ENCODE data around the gene CNEP1R1. TPM values are rescaled to one million over a fixed set of nuclear protein-coding genes. Genes with fewer than 3 reads are reported as not detected.
A peak's percentile ranks its signal among the peaks of the same experiment; 100 is the strongest.

CNEP1R1 gene
- total RNA-seq, 1 donor: 27.1 TPM

DNA sequence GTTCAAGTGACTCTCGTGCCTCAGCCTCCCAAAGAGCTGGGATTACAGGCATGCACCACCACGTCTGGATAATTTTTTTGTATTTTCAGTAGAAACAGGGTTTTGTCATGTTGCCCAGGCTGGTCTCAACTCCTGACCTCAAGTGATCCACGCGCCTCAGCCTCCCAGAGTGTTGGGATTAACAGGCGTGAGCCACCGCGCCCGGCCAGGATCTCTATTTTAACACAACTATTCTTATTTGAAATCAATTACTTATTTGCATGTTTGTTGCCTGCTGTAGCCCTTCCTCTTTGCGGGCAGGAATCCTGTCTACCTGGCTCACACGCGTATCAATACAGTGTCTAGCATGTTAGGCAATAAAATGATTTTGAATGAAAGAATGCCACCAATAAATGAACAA is 818 bp upstream of the CNEP1R1 start:
- no peak for TF ChIP-seq CTCF (IDR thresholded peaks at IDR 0.05; ENCODE audit: extremely low read depth, low read depth, low read length)
- H3K27me3 ChIP-seq (ENCODE audit: insufficient read depth, low read length): peaks cover 4% of the 10 kb centered on the region
- H3K4me1 ChIP-seq (ENCODE audit: insufficient read depth, low read length): peaks cover 8% of the 10 kb centered on the region
- peaks cover 37% of the 10 kb centered on the region for H3K79me2 ChIP-seq (ENCODE audit: insufficient read depth, low read length)
- H3K4me3 ChIP-seq (ENCODE audit: insufficient read depth, low read length): peak overlapping the region; percentile 72
- no peaks in the 10 kb centered on the region for H4K20me1 ChIP-seq (ENCODE audit: insufficient read depth, low read length)
- no peak for DNase-seq (ENCODE audit: insufficient read length, low spot score, missing footprints)
- H3K36me3 ChIP-seq (ENCODE audit: insufficient read depth, low read length): peaks cover under 1% of the 10 kb centered on the region
- H3K9me3 ChIP-seq (ENCODE audit: low read depth, low read length): no peaks in the 10 kb centered on the region
- H3K27ac ChIP-seq (ENCODE audit: low read depth, low read length): no peak overlapping the region
- H2AFZ ChIP-seq (ENCODE audit: low read length): peak overlapping the region; percentile 94
- peak overlapping the region; percentile 88 for H3K4me2 ChIP-seq (ENCODE audit: insufficient read depth, low read length)

DNA sequence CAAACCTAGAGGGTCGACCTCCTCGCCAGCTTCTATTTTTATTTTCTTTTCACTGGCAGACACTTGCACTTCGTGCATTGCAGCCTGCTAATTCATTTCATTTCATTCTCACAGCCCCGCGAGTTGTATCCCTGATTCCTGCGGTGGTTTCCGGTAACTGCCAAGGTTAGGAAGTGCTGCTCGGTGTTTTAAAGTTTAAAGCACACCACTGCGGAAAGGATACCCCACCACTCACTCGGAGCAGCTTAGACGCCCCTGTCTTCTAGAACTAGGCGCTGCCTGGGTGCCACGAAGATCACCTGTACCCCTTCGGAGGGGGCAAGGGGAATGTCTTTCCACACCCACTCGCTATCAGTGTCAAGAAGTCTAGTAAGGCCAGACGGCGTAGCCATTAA is 509 bp downstream of the CNEP1R1 start:
- peaks cover 4% of the 10 kb centered on the region for H3K27me3 ChIP-seq (ENCODE audit: insufficient read depth, low read length)
- H3K4me2 ChIP-seq (ENCODE audit: insufficient read depth, low read length): peak overlapping the region; percentile 76
- peak overlapping the region; percentile 72 for H3K4me3 ChIP-seq (ENCODE audit: insufficient read depth, low read length)
- H3K79me2 ChIP-seq (ENCODE audit: insufficient read depth, low read length): peaks cover 45% of the 10 kb centered on the region
- H4K20me1 ChIP-seq (ENCODE audit: insufficient read depth, low read length): no peaks in the 10 kb centered on the region
- peak; percentile 71 for DNase-seq (ENCODE audit: insufficient read length, low spot score, missing footprints)
- peaks cover 13% of the 10 kb centered on the region for H3K36me3 ChIP-seq (ENCODE audit: insufficient read depth, low read length)
- no peaks in the 10 kb centered on the region for H3K9me3 ChIP-seq (ENCODE audit: low read depth, low read length)
- TF ChIP-seq CTCF (IDR thresholded peaks at IDR 0.05; ENCODE audit: extremely low read depth, low read depth, low read length): no peak
- peak overlapping the region; percentile 14 for H3K27ac ChIP-seq (ENCODE audit: low read depth, low read length)
- peaks cover 8% of the 10 kb centered on the region for H3K4me1 ChIP-seq (ENCODE audit: insufficient read depth, low read length)
- peak overlapping the region; percentile 78 for H2AFZ ChIP-seq (ENCODE audit: low read length)

GRCh38 chr16:50027829-50028228 is 2.8 kb downstream of the CNEP1R1 start:
- Histone ChIP-seq H4K20me1 (ENCODE audit: insufficient read depth, low read length) (peaks cover 4% of the 10 kb centered on the region), H3K4me1 (ENCODE audit: insufficient read depth, low read length) (peaks cover 8% of the 10 kb centered on the region), H3K27me3 (ENCODE audit: insufficient read depth, low read length) (no peaks in the 10 kb centered on the region), H3K79me2 (ENCODE audit: insufficient read depth, low read length) (peaks cover 56% of the 10 kb centered on the region), H2AFZ (ENCODE audit: low read length) (no peak overlapping the region), H3K4me2 (ENCODE audit: insufficient read depth, low read length) (no peak overlapping the region), H3K4me3 (ENCODE audit: insufficient read depth, low read length) (no peak overlapping the region), H3K27ac (ENCODE audit: low read depth, low read length) (no peak overlapping the region), H3K36me3 (ENCODE audit: insufficient read depth, low read length) (peaks cover 31% of the 10 kb centered on the region), H3K9me3 (ENCODE audit: low read depth, low read length) (no peaks in the 10 kb centered on the region)
- DNase-seq (ENCODE audit: insufficient read length, low spot score, missing footprints): no peak
- TF ChIP-seq CTCF (IDR thresholded peaks at IDR 0.05; ENCODE audit: extremely low read depth, low read depth, low read length): no peak

DNA sequence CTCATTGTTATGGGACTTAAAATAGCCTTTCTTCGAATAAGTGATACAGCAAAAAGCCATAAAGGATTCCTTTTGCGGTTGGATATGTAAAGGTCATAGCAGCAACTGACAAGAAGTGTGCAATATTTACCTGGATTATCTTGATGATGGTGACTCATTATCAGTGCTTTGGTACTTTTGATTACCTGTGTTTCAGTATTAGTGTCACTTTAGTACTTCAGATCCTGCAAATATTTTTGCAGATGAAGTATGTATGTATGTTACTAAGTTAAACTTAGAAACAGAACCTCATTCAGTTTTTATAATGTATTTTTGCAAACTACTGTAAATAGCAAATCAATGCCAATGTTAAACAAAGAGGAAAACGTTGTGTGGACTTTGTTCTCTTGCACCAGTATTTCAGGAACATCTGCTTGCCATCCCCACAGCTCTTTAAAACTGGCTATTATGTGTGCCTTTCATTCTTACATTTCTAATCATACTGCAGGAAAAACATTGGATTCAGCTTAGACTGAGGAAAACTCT is 10.5 kb downstream of the CNEP1R1 start:
- Histone ChIP-seq H2AFZ (ENCODE audit: low read length) (no peak overlapping the region), H3K36me3 (ENCODE audit: insufficient read depth, low read length) (peaks cover 39% of the 10 kb centered on the region), H3K79me2 (ENCODE audit: insufficient read depth, low read length) (peaks cover 10% of the 10 kb centered on the region), H3K9me3 (ENCODE audit: low read depth, low read length) (no peaks in the 10 kb centered on the region), H3K27me3 (ENCODE audit: insufficient read depth, low read length) (no peaks in the 10 kb centered on the region), H4K20me1 (ENCODE audit: insufficient read depth, low read length) (peaks cover 4% of the 10 kb centered on the region), H3K4me1 (ENCODE audit: insufficient read depth, low read length) (no peaks in the 10 kb centered on the region), H3K4me2 (ENCODE audit: insufficient read depth, low read length) (no peak overlapping the region), H3K4me3 (ENCODE audit: insufficient read depth, low read length) (no peak overlapping the region), H3K27ac (ENCODE audit: low read depth, low read length) (no peak overlapping the region)
- no peak for DNase-seq (ENCODE audit: insufficient read length, low spot score, missing footprints)
- TF ChIP-seq CTCF (IDR thresholded peaks at IDR 0.05; ENCODE audit: extremely low read depth, low read depth, low read length): no peak
